HG02798 (cell line): ENCODE measurements around the gene INPP5D.
"Not testable (repeated sequence)": the region's sequence is repeated elsewhere in the genome, so short reads cannot be mapped to it uniquely, and the experiment has no call there.

Source experiments
- ATAC-seq: cut with Tn5 transposase; IDR thresholded peaks from one replicate; pipeline ENCODE4 v1.9.1; 2021; ENCODE audit warnings: mild to moderate bottlenecking; ENCODE audit not compliant: unreplicated experiment, poor library complexity

INPP5D gene

DNA sequence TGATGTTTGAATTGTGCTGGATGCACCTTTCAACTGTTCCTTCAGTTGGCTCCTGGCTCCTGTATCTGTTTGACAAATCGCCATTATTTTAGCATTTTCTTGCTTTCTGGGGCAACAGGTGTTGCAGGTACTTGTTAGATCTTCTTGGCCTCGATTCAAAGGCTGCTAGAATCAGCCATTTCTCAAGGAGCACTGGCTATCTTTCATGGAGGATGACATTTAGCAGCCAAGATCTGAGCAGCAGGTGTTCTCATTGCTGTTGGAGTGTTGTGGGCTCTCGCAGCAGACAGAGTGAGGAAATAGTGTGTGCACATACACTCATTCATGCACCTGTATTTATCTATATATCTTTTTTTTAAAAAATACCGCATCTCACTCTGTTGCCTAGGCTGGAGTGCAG, 52.2 kb downstream of the INPP5D start:
- no peak for ATAC-seq

DNA sequence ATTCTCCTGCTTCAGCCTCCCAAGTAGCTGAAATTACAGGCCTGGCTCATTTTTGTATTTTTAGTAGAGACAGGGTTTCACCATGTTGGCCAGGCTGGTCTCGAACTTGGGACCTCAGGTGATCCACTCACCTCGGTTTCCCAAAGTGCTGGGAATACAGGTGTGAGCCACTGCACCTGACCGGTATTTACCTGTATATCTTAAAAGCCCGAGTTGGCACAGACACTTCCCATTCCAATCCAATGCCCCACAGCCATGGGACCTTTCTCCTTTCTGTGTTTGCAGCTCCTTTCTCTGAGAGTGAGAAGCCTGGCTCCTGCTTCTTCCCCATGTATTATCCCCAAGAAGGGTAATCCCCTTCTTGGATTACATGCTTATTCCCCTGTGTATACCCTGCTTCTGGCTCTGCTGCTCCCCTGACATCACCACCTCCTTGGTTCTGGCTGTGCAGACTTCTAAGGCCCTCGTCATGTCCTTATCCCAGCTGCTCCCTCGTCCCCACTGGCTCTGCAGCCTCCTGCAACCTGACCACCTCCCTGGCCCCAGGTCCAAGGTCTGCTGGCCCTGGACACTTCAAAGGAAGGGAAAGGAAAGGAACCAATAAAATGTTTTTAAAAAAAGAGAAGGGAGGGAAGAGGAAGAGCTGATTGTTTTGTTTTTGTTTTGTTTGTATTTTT, 52.8 kb downstream of the INPP5D start:
- ATAC-seq: no peak

DNA sequence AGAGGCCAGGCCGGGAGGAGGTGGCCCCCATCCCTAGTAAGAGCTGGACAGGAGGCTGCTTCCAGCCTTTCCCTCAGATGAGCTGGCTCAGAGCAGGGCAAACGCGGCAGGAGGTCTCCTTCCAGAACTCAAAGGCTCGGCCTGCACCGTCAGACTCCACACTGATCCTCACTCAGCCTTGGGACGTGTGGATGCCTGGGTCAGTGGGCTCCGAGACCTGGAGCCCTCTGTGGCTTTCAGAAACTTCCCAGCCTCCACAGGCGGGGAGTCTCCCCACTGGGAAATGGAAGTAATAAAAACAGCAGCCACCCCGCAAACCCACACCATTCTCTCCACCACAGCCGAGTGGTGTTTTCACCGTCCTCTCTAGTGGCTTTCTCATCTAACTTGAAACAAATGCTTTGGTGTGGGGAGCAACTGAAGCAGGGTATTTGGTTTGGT, 54.3 kb downstream of the INPP5D start:
- no peak for ATAC-seq

DNA sequence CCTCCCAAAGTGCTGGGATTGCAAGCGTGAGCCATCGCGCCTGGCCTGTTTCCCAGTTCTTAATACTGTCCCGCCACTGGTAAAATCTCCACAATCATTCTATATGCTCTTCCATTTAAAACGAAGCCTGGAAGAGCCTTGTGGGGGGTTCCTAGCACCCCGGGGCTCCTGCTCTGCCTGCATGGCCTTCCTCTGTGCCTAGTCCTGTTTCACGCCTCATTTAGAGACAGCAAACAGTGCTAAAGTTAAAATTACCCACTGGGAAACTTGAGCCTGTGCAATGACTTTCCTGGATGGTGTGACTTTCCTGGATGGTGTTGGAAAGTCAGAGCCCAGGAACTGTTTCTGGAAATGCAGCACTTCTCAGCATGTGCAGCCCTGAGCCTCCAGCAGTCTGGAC, 55.0 kb downstream of the INPP5D start:
- ATAC-seq: no peak

GRCh38 chr2:233115741-233116140, 55.6 kb downstream of the INPP5D start:
- ATAC-seq: no peak

- no peak for ATAC-seq
Measured at GRCh38 chr2:233116946-233117345, 56.8 kb downstream of the INPP5D start.

- no peak for ATAC-seq
Measured at GRCh38 chr2:233117351-233117750, 57.2 kb downstream of the INPP5D start.

DNA sequence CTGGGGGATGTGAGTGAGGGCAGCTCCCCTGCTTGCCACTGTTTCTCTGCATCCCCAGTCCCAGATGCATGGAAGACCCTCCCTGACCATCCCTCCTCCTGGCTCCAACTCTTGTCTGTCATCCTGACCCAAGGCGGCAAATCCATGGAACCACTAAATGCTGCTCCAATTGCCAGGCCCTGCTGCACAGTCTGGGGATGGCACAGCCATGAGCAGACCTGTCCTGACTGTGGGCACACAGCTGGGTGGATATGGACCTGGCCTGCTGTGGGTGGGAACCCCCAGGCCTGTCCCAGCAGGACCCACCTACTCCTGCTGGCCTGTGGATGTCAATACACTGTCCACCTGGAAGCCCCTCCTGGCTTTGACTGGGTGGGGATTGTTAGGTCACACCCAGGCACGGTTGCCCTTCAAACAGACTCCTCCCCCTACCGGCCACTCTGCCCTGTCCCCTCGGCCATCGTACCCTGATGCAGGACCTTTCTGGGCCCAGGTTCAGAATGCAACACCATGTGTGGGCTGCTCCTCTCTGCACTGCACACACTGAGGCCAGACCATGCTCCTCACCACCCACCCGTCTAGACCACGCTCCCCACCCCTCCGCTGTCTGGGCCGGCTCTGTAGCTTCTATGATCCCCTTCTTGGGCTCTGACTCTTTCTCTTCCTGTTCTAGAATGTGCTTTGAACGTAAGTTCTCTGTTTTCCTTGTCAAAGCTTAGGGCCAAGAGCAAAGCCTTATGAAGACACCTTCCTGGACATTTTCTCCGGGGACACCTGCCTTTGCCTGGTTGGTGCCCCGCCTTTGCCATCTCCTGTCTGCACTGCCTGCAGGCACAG, 57.9 kb downstream of the INPP5D start:
- ATAC-seq: no peak

- no peak for ATAC-seq
Measured at GRCh38 chr2:233118648-233119000, 58.5 kb downstream of the INPP5D start.

DNA sequence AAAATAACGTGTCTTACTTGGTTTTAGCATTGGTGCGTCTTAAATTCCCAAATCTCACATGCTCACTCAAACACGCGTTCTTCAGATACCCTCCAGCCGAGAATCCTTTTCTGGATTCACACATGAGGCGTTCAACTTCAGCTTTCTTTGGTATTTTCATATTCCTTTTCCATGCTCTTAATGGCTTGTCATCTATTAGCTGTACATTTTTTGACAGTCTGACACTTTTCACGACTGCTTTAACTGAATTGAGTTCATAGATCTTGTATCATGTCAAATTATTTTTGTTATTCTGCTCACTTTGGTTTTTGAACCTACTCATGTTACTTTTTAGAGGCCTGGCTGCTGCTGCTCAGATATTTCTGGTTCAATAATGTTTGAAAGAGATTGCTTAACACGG, 59.0 kb downstream of the INPP5D start:
- no peak for ATAC-seq

DNA sequence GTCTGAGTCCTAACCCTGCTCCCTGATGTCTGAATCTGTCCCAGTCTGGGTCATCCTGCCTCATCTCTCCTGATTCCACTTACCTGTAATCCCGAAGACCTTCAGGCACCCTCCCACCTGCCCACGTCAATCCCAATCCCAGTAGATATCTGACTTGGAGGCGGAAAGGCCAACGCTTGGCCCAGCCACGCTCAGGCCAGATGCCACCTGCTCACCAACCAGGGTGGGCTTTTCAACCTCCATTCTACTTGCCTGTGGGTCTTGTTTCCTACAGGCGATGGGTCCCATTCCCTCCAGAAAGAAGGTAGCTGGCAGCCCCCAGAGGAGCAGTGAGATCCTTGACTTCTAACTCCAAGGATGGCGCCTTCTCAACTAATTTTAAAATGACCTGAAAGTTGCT, 59.7 kb downstream of the INPP5D start:
- ATAC-seq: no peak

- ATAC-seq: no peak
Measured at GRCh38 chr2:233120459-233120858, 60.3 kb downstream of the INPP5D start.

GRCh38 chr2:233121856-233122255, 61.7 kb downstream of the INPP5D start:
- ATAC-seq: no peak

- no peak for ATAC-seq
Measured at GRCh38 chr2:233122541-233122940, 62.4 kb downstream of the INPP5D start.

GRCh38 chr2:233123576-233123975, 63.4 kb downstream of the INPP5D start:
- ATAC-seq: not testable (repeated sequence)

- peak; percentile 87 for ATAC-seq
Measured at GRCh38 chr2:233124421-233125080, 64.4 kb downstream of the INPP5D start.

- no peak for ATAC-seq
Measured at GRCh38 chr2:233125455-233126065, 65.4 kb downstream of the INPP5D start.

- ATAC-seq: no peak
Measured at GRCh38 chr2:233129351-233129978, 69.3 kb downstream of the INPP5D start.

DNA sequence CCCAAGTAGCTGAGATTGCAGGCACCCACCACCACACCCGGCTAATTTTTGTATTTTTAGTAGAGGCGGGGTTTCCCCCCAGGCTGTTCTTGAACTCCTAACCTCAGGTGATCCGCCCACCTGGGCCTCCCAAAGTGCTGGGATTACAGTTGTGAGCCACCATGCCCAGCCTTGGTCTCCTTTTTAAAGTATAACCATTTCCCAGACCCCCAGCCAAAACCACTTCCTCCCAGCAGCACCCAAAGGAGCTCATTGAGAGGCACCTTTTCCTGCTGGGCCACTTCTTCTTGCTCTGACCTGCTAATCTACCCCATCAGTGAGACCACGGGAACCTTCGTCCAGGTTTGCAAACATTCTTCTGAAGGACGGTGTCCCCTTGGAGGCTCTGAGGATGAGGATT, 69.9 kb downstream of the INPP5D start:
- no peak for ATAC-seq

DNA sequence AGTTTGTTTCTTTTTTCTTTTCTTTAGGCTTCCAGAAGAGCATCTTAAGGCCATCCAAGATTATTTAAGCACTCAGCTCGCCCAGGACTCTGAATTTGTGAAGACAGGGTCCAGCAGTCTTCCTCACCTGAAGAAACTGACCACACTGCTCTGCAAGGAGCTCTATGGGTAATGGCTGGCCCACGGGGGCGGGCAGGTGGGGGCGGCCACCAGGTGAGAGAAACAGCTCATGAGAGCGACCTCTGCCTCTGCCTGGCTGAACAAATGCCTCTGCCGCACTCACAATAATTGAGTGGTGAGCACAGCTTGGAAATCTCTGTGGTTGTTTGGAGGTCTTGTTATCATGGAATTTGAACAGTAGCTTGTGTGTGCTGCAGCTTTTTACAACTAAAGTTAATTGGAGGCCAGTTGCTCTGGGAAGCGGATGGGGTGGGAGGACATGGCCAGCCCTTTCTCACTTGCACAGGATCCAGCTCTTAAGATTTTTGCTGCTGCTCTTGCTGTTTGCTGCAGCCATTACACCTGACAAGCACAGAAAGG, 70.4 kb downstream of the INPP5D start:
- no peak for ATAC-seq
